Stimulated activated effector memory CD8-positive, alpha-beta T cell treated with anti-CD3 and anti-CD28 coated beads, Interleukin-12 subunit alpha, Interleukin-12 subunit beta, amount 100 ng/mL, for 72 hours (primary cell): Measurements from ENCODE around the gene SYNDIG1L.
"Not testable (repeated sequence)": the region's sequence is repeated elsewhere in the genome, so short reads cannot be mapped to it uniquely, and the experiment has no call there.

Experiments
- ATAC-seq: fragments of 150-1000 bp; cut with Tn5 transposase; 2 replicates; pipeline ENCODE4 v1.10.0; 2021
- DNase-seq, 2 donors: peaks; one replicate each; pipeline ENCODE4 v3.0.0; 2021 to 2022; ENCODE audit warnings: low spot score in 2 of 2
- H3K27ac Mint-ChIP-seq: one replicate; pipeline ENCODE4 v1.8.0; 2022; ENCODE audit warnings: mild to moderate bottlenecking, mixed read lengths
- H3K36me3 Mint-ChIP-seq: one replicate; pipeline ENCODE4 v1.8.0; 2022; ENCODE audit warnings: mild to moderate bottlenecking, mixed read lengths
- H3K4me1 Mint-ChIP-seq: one replicate; pipeline ENCODE4 v1.8.0; 2022; ENCODE audit warnings: mixed read lengths
- H3K4me3 Mint-ChIP-seq: one replicate; pipeline ENCODE4 v1.8.0; 2022; ENCODE audit warnings: mild to moderate bottlenecking, mixed read lengths
- H3K9me3 Mint-ChIP-seq: one replicate; pipeline ENCODE4 v1.8.0; 2022; ENCODE audit warnings: mixed read lengths

The SYNDIG1L gene

DNA sequence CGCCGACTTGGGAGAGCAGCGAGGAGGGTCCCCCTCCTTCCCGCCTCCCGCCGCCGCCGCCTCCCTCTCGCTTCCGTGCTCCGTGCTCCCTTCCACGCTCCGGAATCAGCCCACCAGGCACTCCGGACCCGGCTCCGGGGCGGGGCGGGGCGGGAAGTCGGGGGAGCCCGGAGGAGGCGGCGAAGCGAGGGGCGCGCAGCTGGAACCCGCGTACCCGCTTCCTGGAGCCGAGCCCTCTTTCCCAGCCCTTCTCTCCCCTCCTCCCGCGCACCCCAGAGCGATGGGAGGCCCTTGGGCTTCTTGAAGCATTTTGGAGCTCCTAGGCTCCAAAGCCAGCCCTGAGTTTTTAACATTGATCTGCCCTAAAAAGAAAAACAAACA lies at the start of gene SYNDIG1L:
SYNDIG1L (minus strand) TSS at position 9 of the 381 bp plus-strand sequence. CDS start 16,466 bp downstream, outside the sequence.
- Mint-ChIP-seq H3K9me3 (no peaks in the 10 kb centered on the region), H3K4me1 (no peaks in the 10 kb centered on the region), H3K4me3 (no peak within 1 kb of the TSS), H3K27ac (no peak within 1 kb of the TSS), H3K36me3 (no peaks in the 10 kb centered on the region)
- ATAC-seq (no peak), DNase-seq (no peak)

DNA sequence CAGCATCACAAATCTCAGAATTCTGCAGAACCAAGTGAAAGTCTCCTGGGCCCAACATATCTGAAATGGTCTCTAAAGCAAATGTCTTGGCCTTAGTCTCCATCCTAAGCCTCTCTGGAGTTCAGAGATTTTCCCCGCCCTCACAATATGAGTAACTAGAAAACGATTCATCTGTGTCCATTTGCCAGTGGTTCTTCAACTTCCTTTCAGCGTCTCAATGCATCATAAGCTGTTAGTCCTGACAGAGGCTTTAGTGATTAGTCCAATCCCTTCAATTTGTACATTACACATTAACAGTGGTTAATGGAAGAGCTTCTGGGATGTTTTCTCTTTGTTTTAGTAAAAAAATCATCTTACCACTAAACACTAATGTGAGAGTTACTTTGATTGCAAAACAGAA lies 49.7 kb upstream of the SYNDIG1L start:
- no peak for DNase-seq
- Mint-ChIP-seq H3K27ac (no peak overlapping the region), H3K4me3 (no peak overlapping the region), H3K36me3 (peaks cover 13% of the 10 kb centered on the region), H3K4me1 (no peaks in the 10 kb centered on the region), H3K9me3 (no peaks in the 10 kb centered on the region)
- no peak for ATAC-seq

DNA sequence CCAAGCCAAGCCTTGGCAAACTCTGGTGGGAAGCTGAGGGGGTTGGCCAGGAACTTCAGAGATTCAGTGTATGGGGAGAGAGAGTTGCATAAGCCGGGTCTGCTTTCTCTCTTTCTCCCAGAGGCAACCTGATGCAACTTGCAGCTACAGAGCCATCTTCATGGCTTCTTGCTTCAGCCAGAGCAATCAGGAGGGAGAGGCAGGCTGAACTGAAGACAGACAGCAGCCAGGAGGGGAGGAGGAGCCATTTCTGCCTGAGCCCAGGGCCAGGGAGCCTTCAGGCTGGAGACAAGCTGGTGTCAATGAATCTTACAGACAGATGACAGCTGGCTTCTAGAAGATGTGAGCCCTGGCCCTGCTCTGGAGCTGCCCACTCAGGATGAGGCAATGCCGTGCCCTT lies 48.4 kb upstream of the SYNDIG1L start:
- H3K27ac Mint-ChIP-seq = no peak overlapping the region
- no peaks in the 10 kb centered on the region for H3K4me1 Mint-ChIP-seq
- DNase-seq = no peak
- peaks cover under 1% of the 10 kb centered on the region for H3K36me3 Mint-ChIP-seq
- no peak for ATAC-seq
- no peaks in the 10 kb centered on the region for H3K9me3 Mint-ChIP-seq
- H3K4me3 Mint-ChIP-seq = no peak overlapping the region

DNA sequence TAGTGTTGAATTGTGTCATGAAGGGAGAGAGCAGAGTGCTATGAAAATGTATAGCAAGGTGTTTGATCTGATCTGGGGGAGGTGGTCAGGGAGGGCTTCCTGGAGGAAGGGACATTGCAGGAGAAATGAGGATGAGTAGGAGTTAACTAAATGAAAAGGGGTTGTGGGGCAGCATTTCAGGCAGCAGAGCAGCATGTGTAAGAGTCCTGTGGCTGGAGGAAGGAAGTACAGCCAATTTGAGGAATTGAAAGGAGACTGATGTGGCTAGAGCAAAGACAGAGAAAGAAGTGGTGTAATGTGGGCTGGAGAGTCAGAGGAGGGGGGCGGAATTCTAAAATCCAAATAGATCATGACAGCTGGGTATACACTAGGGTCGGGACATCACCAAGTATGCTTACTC lies 46.6 kb upstream of the SYNDIG1L start:
- Mint-ChIP-seq H3K9me3 (no peaks in the 10 kb centered on the region), H3K4me1 (no peaks in the 10 kb centered on the region), H3K4me3 (no peak overlapping the region), H3K36me3 (no peaks in the 10 kb centered on the region), H3K27ac (no peak overlapping the region)
- ATAC-seq = no peak
- DNase-seq = no peak

DNA sequence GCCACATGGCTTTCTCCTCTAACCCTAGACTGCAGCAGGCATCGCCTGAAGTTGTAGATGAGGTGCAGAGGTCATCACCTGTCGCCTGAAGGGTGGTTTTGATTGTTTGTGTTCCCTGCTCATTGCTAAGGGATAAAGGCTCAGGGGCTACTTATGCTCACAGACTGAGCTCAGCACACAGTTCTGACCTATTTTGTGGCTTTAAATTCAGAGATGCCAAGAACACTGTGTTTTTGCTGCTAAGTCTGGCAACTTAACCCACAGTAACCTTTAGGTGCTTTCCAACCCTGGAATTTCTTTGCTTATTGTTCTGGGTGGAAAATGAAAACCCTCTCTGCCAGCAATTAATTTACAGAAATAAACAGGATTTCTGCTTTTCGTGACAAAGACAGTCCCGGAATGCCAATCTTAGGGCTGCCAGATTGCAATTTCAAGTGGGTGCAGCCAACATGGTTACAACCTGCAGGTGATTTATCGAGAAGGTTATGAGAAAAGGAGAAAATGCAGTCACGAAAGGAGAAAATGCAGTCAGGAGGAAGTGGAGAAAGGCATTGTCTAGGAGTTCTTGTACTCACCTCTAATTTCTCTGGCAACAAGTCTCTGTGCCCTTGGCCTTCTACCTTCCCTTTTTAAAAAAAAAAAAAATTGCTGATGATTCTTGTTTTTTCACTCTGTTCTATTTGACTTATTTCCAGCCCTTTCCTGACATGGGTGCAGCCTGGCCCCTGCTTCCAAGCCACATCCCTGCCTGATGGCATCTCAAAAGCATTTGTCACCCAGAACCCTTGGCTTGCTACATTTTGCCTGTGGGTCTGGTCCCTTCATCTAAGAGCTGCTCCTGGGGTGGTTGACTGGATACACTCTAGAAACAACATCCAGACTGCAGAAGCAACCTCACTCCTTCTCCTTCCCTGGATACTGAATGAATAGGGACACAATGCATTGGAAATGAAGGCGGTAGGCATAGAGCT lies 43.8 kb upstream of the SYNDIG1L start:
- H3K9me3 Mint-ChIP-seq = no peaks in the 10 kb centered on the region
- no peak overlapping the region for H3K4me3 Mint-ChIP-seq
- ATAC-seq (no peak), DNase-seq (no peak)
- H3K27ac Mint-ChIP-seq = no peak overlapping the region
- H3K4me1 Mint-ChIP-seq = no peaks in the 10 kb centered on the region
- no peaks in the 10 kb centered on the region for H3K36me3 Mint-ChIP-seq

DNA sequence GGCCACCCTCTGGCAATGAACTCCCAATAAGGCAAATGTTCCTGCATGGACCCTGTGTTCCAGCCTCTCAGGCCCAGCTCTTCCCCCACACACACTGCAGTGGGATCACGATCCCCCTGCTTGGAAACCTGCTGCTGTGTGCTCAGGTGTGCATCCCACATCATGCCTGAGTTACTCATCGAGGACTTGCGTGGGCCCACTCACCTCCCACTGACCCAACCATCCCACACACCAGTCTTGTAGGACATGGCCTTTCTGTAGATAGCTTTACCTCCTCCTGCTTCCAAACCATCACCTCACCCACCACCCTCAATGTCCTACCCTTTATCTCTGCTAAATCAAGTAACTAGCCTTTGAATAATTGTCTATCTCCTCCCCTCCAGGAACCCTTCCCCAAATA lies 42.5 kb upstream of the SYNDIG1L start:
- ATAC-seq = no peak
- Mint-ChIP-seq H3K9me3 (no peaks in the 10 kb centered on the region), H3K4me1 (no peaks in the 10 kb centered on the region), H3K36me3 (no peaks in the 10 kb centered on the region), H3K4me3 (no peak overlapping the region), H3K27ac (no peak overlapping the region)
- no peak for DNase-seq

DNA sequence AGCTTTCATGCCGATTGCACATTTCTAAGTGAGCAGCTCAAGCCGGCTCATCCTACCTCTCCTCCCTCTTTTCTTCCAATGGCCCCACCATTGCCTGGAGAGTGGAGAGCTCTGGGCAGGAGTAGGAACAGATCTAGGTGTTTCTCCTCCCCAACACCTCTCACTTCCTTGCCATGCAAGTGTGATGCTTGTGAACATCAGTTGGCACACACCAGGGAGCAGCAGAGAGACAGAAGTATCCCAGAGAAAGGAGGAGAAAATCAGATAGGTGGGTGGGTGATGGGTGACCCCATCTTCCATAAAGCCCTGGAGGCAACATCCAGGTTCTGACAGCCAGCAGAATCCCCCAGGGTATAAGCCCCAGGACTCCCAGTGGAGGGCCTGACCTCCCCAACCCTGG lies 39.3 kb upstream of the SYNDIG1L start:
- Mint-ChIP-seq H3K9me3 (no peaks in the 10 kb centered on the region), H3K27ac (no peak overlapping the region), H3K4me1 (no peaks in the 10 kb centered on the region), H3K4me3 (no peak overlapping the region), H3K36me3 (no peaks in the 10 kb centered on the region)
- no peak for DNase-seq
- ATAC-seq = no peak

DNA sequence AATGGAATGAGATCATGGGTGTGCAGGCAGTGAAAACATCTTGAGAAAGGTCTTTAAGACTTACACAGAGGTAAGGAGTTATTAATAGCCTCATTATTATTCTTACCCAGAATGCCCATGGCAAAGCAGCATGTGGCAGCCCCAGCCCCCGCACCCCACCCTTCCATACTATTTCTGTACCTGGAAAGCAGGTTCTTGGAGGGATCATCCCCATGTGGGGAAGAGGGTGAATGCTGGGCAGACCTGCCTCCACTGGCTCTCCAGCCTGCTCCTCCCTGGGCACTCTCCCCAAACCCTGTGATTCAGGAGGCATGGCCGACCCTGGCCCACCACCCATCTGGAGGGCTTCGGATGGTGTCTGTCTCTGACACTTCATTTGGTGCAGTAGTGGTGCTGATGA lies 38.8 kb upstream of the SYNDIG1L start:
- no peaks in the 10 kb centered on the region for H3K4me1 Mint-ChIP-seq
- ATAC-seq = no peak

DNA sequence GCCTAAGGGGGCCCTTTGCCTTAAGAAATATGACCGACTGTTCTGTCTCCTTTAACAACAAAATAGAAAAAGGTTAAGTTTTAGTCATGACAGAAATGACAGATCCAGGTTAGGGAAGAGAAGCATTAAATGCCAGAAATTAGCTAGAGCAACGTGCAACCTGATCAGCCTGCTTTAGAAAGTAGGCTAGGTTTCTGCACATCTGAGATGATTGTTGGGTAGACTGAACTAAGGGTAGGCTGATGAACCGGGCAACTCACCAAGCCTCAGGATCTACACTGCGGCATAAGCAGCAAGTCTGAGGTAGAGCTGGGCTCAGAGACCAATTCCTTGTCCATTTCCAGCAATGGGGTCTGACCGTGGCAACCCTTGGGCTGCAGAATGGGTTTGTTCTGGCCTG lies 37.7 kb upstream of the SYNDIG1L start:
- no peak for DNase-seq
- H3K9me3 Mint-ChIP-seq = no peaks in the 10 kb centered on the region
- H3K27ac Mint-ChIP-seq = no peak overlapping the region
- H3K4me1 Mint-ChIP-seq = no peaks in the 10 kb centered on the region
- H3K4me3 Mint-ChIP-seq = no peak overlapping the region
- ATAC-seq = no peak
- no peaks in the 10 kb centered on the region for H3K36me3 Mint-ChIP-seq

More for the DNA sequence above, 38.8 kb upstream of the SYNDIG1L start:
- Mint-ChIP-seq H3K27ac (no peak overlapping the region), H3K9me3 (no peaks in the 10 kb centered on the region), H3K4me3 (no peak overlapping the region), H3K36me3 (no peaks in the 10 kb centered on the region)
- no peak for DNase-seq

DNA sequence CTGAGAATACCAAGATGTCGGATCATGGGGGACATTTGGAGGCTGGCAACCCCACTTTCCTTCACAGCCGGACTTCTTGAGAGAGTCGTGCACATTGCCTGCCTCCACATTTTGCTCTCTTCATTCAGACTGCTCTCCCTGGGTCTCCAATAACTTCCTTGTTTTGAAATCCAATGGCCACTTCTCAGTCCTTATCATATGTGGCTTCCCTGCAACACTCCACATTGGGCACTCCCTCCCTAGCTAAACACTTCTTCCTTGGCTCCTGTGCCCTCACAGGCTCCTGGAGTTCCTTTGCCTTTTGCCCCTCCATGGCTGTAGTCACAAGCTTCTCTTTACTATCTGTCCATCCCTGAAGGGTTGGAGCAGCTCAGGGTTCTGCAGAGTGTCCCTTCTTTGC lies 37.0 kb upstream of the SYNDIG1L start:
- H3K4me3 Mint-ChIP-seq = no peak overlapping the region
- H3K27ac Mint-ChIP-seq = no peak overlapping the region
- no peaks in the 10 kb centered on the region for H3K36me3 Mint-ChIP-seq
- no peak for DNase-seq
- H3K9me3 Mint-ChIP-seq = no peaks in the 10 kb centered on the region
- no peak for ATAC-seq
- no peaks in the 10 kb centered on the region for H3K4me1 Mint-ChIP-seq

DNA sequence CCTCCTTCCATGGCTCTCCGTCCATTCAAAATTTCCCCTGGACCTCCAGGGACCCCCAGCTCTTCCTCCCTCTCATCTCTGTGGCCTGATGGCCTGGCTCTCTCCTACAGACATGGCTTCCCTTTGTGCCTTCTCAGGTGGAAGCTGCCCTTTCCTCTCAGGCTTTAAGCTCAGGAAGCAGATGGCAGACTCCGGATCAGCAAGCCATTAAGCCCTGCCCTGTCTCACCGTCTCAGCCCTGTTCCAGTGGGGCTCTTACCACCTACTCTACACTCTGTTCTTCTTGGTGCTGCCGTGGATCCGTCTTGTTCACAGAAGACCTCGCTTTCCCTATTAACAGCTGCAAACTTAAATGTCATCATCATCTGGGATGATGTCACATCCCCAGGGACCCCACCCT lies 34.0 kb upstream of the SYNDIG1L start:
- Mint-ChIP-seq H3K36me3 (no peaks in the 10 kb centered on the region), H3K27ac (peak overlapping the region; percentile 44), H3K4me1 (no peaks in the 10 kb centered on the region), H3K4me3 (no peak overlapping the region), H3K9me3 (no peaks in the 10 kb centered on the region)
- DNase-seq = no peak
- no peak for ATAC-seq

DNA sequence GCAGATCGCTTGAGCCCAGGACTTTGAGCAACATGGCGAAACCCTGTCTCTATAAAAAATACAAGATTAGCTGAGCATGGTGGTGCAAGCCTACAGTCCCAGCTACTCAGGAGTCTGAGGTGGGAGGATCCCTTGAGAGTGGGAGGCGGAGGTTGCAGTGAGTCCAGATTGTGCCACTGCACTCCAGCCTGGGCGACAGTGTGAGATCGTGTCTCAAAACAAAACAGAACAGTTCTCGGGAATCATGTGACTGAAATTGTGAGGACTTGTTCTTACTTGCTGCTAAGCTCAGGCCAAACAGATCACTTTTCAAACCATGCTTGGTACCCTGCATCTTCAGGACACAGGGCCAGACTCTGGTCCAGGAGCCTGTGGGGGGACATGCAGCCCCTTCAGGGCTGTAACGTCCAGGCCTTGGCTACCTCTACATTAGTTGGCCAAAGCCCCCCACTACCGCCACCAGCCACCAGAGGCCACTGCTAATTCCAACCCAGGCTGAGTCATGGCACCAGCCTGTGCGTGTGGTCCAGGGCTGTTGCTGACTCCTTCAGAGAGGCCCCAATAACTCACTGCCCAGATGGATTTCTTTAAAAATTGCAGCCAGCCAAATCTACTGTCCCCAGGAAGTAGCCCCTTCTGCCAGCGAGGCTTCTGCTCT lies 33.4 kb upstream of the SYNDIG1L start:
- peak in 1 of 2 donors; percentile 62 for DNase-seq
- H3K27ac Mint-ChIP-seq = peak overlapping the region; percentile 44
- peak; percentile 82 for ATAC-seq
- no peaks in the 10 kb centered on the region for H3K4me1 Mint-ChIP-seq
- H3K36me3 Mint-ChIP-seq = no peaks in the 10 kb centered on the region
- no peak overlapping the region for H3K4me3 Mint-ChIP-seq
- H3K9me3 Mint-ChIP-seq = no peaks in the 10 kb centered on the region

DNA sequence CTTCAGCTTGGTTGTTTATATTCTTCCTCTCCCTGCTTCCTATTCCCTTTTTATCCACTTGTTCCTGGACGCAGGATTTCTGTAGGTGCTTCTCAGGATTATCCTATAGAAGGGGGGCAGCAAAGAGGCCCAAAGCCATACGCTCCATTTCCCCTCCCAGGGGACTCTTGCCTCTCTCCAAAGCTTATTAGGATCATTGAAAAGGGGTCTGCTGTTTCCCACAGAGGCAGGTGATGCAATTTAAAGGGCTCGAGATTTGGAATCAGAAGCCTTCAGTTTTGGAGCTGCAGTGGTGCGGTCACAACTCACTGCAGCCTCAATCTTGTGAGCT lies 31.5 kb upstream of the SYNDIG1L start:
- no peak for ATAC-seq
- no peak overlapping the region for H3K27ac Mint-ChIP-seq
- no peak for DNase-seq
- no peaks in the 10 kb centered on the region for H3K36me3 Mint-ChIP-seq
- H3K4me3 Mint-ChIP-seq = no peak overlapping the region
- no peaks in the 10 kb centered on the region for H3K9me3 Mint-ChIP-seq
- no peaks in the 10 kb centered on the region for H3K4me1 Mint-ChIP-seq

DNA sequence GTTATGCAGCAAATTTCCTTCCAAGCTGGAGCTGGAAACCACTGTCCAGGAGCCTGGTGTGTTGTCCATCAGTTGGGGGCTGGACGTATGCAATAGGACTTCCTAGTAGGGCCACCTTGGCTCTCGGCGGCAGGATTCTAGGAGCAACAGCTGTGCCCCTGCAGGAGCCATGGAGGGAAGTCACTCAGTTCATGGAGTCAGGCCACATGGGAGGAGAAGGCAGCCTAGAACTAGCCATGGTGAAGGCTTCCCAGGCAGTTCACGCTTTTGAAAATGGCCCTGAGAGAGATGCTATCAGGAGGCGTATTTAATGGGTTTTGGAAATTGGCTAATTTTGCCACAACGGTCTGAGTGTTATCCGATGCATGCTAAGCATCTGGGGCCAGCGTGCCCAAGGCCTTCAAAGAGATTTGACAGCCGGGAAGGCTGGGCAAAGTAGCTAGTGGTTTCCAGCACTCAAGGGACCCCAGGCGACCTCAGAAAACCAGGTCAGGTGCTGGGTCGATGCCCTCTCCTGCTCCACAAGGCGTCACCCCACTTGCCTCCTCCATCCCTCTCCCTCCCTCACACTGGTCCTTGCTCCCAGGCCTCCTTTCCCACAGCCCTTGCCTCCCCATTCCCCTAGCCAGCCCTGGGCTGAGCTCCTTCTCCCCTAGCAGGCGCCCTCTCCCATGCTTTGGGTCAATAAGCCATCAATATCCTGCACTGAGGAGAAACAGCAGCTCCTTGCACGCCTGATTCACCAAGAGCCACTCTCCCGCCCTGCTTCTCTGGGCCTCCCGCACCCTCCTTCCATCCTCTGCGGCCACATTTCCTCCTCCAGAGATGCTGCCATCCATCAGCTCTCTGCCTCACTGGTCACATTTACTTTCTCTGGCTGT lies 30.9 kb upstream of the SYNDIG1L start:
- Mint-ChIP-seq H3K9me3 (no peaks in the 10 kb centered on the region), H3K27ac (no peak overlapping the region), H3K4me3 (no peak overlapping the region), H3K4me1 (no peaks in the 10 kb centered on the region), H3K36me3 (no peaks in the 10 kb centered on the region)
- DNase-seq (no peak), ATAC-seq (no peak)

DNA sequence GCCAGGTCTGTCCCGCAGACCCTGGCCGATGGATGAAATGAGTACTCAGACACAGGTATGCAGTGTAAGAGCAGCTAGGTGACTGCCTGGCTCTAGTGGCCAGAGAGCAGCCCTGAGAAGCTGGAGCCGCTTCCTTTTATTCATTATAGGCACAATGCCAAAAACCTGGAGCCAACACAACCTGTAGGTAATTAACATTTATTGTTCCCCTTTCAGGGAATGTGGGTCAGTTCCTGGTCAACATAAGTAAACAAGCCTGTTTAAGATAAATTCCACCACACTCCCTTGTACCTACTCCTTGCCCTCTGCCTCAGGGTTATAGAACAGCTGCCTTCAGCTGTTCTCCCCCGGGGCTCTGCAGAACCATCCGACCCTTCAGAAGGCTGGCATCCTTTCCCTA lies 28.4 kb upstream of the SYNDIG1L start:
- not testable (repeated sequence) for H3K36me3 Mint-ChIP-seq, H3K9me3 Mint-ChIP-seq, DNase-seq, H3K4me3 Mint-ChIP-seq, ATAC-seq, H3K4me1 Mint-ChIP-seq, H3K27ac Mint-ChIP-seq
